ENCODE data around the gene PLA2G2C. TPM values are rescaled to one million over a fixed set of nuclear protein-coding genes. Genes with fewer than 3 reads are reported as not detected.

The PLA2G2C gene
- total and polyA plus RNA-seq, 2 of the 8 experiments (the other 6 are each of a cell fraction or from before 2014, with no cell fraction given), result not detected

DNA sequence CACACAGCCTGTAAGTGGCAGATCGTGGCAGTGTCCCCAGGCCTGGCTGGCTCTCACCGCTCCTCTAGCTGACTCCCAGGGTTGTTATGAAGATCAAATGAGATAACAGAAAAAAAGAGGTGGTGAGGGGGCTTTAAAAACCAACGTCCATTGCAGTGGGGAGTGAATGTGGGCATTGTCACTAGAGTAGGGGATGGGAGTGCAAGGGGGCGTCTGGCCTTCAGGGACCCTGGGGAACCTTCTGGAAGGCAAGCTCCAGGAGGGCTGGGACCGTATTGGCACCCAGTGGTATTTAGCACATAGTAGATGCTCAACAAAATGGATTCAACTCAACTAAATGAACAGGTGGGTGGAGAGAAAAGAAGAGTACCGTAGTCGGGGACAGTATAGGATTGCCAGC is 70.4 kb downstream of the PLA2G2C start (continued):
- TF ChIP-seq TBP (IDR thresholded peaks at IDR 0.05; ENCODE audit: low read depth, low read length), result no peak
- no peak for TF ChIP-seq KDM4A (IDR thresholded peaks at IDR 0.05; ENCODE audit: low read depth, low read length, severe bottlenecking)
- TF ChIP-seq RAD21 (IDR thresholded peaks at IDR 0.05 in 1 of 2, conservative IDR thresholded peaks at IDR 0.05 in 1 of 2; ENCODE audit: low read depth in 2 of 2, low read length in 2 of 2), result no peak

Data from H1 (cell line).